AG10803 (cell line): ENCODE data around the gene PSMB1.

Experiments
- DNase-seq: peaks from one replicate; pipeline ENCODE4 v3.0.0; 2010; ENCODE audit warnings: low read depth
- H3K4me3 ChIP-seq: 2 replicates; pipeline ENCODE4 v1.5.1; 2011; ENCODE audit warnings: mild to moderate bottlenecking, low read length, control low read depth
- CTCF ChIP-seq: conservative IDR thresholded peaks from 2 replicates; pipeline ENCODE4 v1.5.1; 2011; ENCODE audit warnings: mild to moderate bottlenecking, low read length, control low read depth, inconsistent platforms

The PSMB1 gene

GRCh38 chr6:170500955-170501590 lies 52.0 kb downstream of the PSMB1 start:
- H3K4me3 ChIP-seq, result no peak overlapping the region
- DNase-seq, result no peak
- TF ChIP-seq CTCF, result no peak

GRCh38 chr6:170497841-170498301 lies 55.2 kb downstream of the PSMB1 start:
- DNase-seq, result no peak
- H3K4me3 ChIP-seq, result no peak overlapping the region
- TF ChIP-seq CTCF, result no peak

GRCh38 chr6:170493354-170493753 lies 59.8 kb downstream of the PSMB1 start:
- DNase-seq, result no peak
- no peak for TF ChIP-seq CTCF
- H3K4me3 ChIP-seq, result no peak overlapping the region

DNA sequence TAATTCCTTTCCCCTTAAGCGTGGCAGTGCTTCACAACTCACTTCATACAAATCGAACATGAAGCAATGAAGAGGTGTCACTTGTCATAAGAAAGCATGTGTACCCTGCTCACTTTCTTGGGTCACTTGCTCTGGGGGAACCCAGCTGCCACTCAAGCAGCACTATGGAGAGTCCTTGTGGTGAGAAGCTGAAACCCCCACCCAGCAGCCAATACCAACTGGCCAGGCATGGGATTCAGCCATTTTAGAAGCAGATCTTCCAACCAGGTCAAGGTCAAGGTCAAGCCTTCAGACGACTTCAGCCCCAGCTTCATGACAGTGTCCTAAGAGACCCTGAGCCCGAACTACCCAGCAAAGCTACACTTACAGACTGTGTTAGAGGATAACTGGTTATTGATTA lies 62.8 kb downstream of the PSMB1 start:
- no peak for DNase-seq
- no peak overlapping the region for H3K4me3 ChIP-seq
- TF ChIP-seq CTCF, result no peak

GRCh38 chr6:170489836-170490235 lies 63.3 kb downstream of the PSMB1 start:
- DNase-seq, result peak; percentile 6
- TF ChIP-seq CTCF, result no peak
- no peak overlapping the region for H3K4me3 ChIP-seq

DNA sequence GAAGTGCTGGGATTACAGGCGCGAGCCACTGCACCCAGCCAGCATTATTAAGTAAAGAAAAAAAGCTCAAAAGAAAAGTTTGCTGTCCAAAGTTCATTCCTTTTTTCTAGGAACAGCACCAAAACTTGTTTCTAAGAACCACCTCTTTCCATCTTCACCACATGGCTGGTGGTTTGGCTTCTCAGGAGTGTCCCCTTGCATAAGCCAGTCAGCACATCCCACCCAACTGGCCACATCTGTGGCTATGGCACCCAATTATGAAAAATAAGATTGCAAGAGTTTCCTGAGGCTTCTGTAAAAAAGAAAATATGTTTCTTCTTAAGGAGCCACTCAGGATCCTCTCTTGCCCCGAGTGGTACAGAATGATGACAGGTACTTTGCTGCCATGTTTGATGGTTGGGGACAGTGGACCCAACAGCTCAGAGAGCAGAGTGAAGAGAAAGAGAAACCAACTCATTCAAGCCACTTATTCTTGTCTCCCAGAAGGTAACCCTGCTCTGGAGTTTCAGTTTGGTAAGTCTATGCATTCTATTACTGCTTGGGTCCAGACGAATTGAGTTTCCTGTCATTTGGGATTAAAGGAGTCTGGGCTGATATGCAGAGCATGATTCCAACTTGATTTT lies 65.3 kb downstream of the PSMB1 start:
- no peak for TF ChIP-seq CTCF
- no peak for DNase-seq
- H3K4me3 ChIP-seq, result no peak overlapping the region

DNA sequence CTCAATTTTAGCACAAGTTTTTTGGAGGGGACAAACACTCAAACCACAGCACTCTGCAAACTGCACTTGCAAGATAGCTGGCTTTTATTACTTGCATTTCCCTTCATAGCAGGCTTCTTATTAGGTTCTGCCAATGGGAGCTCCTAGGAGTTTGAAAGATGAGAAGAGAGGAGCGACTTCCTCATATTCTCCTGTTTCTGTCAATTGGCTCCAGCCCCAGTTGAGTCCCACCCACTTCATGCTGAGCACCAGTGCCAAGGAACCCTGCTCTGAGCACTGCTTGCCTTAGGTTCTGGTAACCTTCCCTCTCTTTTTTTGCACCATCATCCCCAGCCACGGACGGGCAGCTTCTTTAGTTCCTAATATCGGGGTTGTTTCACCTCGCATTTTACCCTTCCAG lies 67.9 kb downstream of the PSMB1 start:
- TF ChIP-seq CTCF, result no peak
- no peak for DNase-seq
- no peak overlapping the region for H3K4me3 ChIP-seq
